Ramos (cell line): Measurements from ENCODE around the gene TLE3.

Experiments used
- in situ Hi-C: fragments of 300-500 bp; cut with MboI; formaldehyde crosslinking; loops from one replicate; pipeline ENCODE4 v1.14.3; 2022; ENCODE audit warnings: low sequenced_read_pairs; ENCODE audit not compliant: unreplicated experiment

TLE3 gene

DNA sequence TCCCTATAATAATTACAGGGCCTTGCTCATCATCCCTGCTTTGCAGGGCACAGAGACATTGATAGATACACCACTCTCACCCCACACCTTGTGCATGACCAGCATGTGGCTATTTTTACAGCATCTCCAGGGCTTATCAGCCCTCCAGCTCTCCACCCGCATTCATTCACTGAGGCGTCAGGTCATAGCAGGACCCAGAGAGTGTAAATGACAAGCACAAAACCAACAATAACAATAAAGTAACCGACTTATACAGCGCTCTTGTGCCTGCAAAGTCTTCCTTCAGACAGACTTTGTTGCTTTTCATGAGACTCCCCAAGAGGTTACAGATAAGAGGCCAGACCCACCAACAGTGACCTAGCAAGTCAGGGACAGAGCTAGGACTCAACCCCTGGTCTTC, 80.7 kb downstream of the TLE3 start:
- in situ Hi-C loops, result no loop called here

DNA sequence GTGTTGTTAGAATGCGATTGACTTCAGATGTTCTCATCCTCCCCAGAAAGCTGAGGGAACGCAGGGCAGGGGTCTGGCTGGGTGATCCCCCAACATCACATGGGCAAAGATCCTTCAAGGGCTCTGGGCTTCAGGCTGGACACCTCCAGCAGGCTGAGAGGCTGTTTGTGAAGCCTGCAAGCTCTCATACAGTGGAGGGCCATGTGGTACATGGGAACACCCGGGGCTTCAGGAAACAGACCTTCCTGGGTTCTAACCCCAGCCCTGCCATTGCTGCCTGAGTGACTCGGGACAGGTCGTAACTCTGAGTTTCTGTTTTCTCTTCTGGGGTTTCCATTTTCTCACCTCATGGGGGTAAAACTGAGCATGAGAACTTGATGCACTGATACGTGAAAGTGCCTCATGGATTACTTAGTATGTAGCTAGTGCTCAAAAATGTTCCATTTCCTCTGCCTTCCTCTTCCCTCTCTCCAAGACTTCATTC, 81.2 kb downstream of the TLE3 start:
- in situ Hi-C loops, result no loop called here

DNA sequence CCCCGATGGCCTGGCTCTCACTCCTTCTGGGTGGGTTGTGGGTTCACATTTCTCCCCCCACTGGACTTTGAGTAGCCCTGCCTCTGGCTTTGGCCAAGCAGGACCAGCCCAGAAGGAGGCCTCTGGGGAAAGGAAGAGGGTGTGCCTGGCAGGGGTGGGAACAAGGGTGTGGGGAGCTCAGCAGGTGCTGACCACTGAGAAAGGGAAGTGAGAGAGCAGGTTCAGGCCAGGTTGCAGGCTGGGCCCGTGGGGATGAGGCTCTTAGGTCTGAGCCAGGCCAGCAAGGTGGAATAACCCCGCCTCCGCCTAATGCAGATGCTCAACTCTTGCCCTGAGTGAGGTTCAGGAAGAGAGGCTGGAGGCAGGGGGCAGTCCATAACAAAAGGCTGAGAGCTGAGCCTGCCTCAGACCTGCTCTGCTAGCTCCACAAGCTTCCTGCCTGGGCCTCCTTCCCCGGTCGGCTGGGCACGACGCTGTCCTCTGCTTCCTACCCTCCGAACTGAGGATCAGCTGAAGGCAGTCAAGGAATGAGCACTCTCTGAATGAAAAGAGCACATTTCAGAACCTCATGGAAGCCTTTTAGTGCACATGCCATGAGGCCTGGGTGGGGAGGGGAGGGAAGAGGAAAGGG, 82.7 kb downstream of the TLE3 start:
- in situ Hi-C loops, result no loop called here

DNA sequence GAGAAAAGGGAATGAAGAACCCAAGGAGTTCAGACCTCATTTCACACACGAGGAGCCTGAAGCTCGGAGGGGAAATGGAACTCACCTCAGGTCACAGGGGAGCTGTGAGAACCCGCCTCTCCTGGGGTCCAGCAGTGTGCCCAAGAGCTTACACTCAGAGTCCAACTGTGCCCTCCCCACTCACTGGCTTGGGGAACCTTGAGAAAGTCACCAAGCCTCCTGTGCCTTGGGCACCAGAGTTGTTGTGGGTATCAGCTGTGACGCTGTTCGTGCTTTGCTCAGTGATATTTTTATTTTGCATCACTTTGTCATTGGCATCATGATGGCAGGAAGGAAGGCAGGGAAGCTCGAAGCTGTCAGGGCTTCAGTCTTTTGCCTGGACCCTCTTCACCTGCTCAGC, 83.4 kb downstream of the TLE3 start:
- in situ Hi-C loops, result no loop called here

DNA sequence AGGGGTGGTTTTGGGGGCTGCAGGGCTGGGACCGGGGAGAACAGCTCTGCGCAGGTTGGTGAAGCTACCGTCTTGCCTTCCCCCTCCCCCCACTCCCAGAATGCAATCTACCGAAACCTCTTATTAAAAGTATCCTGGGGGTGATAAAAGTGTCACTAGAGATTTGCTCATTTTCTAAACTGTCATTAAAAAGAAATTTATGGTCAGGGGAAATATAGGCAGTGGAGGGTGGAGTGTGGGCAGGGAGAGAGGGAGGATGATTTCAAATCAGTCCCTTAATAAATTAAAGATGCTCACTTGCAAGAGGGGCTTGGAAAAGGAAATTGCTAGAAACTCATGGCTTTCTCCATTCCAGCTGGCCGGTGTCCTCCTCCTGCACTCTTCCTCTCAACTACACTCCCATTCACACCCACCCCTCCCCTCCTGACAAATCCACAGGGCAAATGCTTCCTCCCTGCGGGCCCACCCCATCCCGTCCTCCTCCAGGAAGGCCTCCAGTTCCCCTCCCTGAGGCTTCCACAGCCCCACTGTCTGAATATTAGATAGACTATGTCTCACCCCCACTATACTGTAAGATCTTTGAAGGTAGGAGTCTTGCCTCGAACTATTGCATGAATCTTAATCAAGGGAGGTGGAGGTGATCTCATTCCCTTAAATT, 83.9 kb downstream of the TLE3 start:
- in situ Hi-C loops, result no loop called here

DNA sequence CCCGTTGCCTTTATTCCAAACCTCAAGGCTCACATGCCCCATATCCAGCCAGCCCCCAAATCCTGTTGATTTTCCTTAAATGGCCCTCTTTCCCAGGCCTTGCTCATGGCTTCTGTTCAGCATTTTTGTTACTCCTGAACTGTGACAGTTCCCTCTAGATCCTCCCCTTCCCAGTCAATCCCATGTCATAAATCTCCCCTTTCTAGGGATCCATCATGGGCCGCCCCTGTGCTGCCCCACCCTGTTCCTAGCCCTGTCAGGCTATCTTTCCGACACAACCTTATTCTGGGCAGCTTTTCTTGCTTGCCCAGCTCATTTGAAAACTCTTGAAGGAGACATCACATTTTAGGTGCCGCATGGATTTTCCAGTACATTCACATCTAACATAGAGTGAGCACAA, 84.8 kb downstream of the TLE3 start:
- in situ Hi-C loops, result no loop called here

DNA sequence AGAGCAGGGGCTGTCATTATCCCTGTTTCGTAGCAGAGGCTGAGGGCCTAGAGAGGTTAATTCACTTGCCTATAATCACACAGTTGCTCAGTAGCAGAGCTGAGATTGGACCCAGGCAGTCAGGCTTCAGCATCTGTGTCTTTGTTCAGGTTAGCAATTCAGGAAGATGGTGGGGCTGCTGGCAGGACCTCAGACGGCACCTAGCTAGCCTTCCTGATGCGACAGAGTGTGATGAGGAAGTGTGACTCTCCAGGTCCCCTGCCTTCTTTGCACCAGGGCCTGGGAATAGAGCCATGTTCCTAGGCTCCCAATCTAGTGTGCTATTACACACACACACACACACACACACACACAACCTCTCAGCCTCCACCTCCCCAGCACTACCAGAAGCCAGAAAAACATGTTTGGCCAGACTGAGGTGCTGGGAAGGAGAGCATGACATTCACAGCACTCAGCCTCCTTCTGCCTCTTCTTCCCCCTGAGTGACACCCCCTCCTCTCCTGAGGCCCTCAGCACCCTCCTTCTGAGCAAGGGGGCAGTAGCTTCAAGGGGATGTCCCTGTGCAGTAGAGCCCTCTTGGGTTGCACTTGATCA, 88.9 kb downstream of the TLE3 start:
- in situ Hi-C loops, result no loop called here

DNA sequence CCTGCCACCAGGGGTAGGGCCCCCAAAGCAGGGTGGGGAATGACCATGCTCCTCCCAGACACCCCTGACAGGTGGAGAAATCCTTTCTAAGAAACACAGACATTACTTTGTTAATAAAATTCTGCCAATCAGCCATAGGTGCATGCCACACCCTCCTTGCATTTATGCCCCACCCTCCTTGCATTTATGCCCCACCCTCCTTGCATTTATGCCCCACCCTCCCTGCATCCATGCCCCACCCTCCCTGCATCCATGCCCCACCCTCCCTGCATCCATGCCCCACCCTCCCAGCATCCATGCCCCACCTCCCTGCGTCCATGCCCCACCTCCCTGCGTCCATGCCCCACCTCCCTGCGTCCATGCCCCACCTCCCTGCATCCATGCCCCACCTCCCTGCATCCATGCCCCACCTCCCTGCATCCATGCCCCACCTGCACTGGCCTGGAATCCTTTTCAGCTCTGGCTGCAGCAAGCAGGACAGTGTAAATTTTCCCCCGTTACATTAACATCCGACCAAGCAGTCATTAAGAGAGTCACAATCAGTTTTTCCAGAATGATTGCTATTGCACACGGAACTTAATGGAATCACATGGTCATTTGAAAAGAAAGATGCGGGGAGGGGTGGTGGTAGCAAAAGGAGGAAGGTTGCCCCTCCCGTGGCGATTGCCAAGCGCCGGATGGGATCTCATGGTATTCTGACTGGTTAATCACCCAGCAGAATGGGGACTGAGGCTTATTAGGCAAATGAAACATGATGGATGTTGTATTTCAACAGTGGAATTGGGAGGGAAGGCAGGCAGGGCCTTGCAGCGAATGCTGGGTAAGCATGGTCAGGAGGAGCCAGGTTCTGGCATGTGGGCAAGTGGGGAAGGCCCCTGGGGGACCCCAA, 91.2 kb downstream of the TLE3 start:
- in situ Hi-C loops, result no loop called here

DNA sequence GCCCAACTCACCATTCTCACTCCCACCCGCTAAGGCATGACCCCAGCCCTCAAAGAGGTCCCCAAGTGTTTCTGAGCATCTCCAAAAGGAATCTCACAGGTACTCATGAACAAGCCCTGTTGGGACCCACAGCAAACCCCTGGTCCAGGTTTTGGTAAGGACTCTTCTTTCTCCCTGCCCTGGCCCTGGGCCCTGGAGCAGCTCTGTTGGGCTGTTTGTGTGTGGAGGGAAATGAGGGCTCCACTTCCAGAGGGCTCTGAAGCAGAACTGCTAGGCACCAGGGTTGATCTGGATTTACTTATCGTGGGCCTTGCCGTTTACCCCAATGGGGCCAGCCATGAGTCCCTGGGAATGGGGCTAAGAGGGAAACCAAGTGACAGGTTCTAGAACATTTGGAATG, 92.9 kb downstream of the TLE3 start:
- in situ Hi-C loops, result no loop called here

DNA sequence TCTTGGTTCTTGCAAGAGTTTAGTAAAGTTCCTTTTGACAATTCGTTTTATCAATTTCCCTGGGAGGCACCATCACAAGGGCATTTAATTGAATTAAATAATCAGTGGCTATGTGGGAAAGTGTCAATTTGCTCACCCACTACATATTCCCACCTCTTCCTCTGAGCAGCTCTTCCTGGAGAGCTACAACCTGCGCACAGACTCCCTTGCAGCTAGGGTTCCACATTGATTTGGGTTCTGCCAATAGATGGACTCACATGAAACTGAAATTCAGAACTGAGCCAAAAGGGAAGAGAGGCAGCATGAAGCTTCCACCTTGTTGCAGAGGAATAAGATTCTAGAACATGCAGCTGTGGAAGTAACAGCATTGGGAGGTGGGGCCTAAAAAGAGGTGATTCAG, 94.8 kb downstream of the TLE3 start:
- in situ Hi-C loops, result no loop called here

DNA sequence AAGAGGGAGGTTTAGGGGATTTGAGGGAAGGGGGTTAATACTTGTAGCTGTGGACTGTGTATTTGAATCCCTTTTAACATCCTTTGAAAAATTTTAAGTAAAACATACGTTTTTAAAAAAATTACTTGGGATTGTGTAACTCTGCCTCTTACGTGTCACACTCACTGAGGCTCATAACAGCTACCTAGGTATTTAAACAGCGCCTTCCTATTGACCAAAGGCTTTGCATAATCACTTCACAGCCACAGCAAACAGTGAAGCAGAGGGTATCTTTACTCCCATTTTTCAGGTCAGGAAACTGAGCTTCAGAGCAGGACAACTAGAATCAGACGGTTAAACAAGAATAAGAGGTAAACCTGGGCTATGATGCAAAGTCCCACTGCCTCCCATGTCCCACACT, 95.9 kb downstream of the TLE3 start:
- in situ Hi-C loops, result no loop called here

DNA sequence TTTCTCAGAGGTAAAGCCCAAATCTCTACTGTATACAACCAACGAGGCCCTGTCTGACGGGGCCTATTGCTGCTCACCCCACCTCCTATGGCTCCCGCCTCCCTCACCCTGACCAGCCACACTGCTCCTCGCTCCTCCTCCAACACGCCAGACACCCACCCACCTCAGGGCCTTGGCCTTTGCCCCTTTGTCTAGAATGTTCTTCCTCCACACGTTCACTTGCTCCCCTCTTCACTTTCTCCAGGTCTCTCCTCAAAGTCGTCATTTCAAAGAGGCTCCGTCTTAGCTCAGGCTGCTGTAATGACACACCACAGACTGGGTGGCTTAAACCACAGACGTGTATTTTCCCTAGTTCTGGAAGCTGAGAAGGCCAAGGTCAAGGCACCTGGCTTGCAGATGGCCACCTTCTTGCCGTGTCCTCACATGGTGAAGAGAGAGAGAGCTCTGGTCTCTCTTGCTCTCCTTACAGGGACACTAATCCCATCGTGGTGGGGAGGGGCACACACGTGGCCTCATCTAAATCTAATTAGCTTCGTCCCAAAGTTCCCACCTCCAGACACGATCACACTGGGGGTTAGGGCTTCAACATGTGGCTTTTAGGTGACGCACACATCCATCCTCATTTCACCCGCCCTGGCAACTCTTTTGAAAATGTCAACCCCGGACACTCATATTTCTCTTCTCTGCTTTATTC, 98.2 kb downstream of the TLE3 start:
- in situ Hi-C loops, result no loop called here

DNA sequence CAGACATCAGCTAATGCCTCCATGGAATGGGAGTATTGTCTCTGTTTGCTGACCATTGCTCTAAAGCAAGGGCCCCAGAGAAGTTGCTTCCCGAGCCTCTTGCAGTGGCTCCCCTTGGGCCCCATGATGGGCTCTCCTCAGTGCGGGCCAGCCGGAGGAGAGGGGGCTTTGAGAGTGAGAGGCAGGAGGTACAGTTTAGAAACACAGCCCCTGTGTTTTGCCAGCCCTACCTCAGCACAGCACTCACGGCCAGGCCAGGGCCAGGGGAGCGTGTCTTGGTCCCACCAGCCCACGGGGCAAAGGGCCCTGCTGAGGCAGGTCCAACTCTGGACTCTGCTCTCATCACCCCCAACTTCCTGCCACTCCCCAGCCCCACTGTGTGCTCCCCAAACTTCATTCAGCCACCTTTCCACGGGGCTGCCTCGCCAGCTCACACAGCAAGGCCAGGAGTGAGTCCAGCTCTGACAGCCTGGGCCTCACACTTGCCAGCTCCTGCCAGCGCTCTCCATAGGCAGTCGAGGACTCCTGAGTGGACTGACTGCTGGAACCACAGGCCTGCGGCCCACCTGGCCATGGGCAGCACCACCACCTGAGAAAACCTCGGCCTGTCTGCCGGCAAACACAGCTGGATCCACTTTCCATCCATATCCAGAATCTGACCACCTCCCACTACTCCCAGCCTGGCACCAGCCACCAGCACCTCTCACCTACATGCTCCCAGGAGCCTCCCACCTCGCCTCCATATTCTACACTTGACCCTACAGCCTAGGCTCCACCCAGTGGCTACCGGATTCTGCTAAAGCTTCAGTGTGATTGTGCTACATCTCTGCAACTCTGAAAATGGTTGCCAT, 99.0 kb downstream of the TLE3 start:
- in situ Hi-C loops, result no loop called here

DNA sequence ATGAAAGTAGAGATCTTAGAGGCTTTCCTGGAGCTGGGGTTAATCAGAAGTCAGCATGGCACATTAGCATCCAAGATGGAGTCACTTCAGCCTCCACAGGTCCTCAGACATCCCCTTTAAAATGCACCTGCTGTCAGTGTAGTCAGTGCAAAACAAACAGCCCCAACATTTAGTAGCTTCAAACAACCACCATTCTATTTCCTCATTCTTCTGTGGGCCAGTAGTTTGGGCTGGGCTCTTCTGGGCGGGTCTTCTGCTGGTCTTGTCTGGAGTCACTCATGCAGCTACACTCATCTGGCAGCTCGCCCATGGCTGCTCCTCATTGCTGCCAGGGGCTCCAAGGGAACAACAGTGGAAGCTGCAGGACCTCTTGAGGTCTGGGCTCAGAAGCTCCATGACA, 99.9 kb downstream of the TLE3 start:
- in situ Hi-C loops, result no loop called here
